Fibroblast of gingiva (primary cell): ENCODE measurements around the gene SYK.
"Not testable (repeated sequence)": the region's sequence is repeated elsewhere in the genome, so short reads cannot be mapped to it uniquely, and the experiment has no call there.

ENCODE experiments used
- DNase-seq: peaks from one replicate; pipeline ENCODE4 v3.0.0-alpha.2; 2011; ENCODE audit warnings: low read depth

SYK gene

DNA sequence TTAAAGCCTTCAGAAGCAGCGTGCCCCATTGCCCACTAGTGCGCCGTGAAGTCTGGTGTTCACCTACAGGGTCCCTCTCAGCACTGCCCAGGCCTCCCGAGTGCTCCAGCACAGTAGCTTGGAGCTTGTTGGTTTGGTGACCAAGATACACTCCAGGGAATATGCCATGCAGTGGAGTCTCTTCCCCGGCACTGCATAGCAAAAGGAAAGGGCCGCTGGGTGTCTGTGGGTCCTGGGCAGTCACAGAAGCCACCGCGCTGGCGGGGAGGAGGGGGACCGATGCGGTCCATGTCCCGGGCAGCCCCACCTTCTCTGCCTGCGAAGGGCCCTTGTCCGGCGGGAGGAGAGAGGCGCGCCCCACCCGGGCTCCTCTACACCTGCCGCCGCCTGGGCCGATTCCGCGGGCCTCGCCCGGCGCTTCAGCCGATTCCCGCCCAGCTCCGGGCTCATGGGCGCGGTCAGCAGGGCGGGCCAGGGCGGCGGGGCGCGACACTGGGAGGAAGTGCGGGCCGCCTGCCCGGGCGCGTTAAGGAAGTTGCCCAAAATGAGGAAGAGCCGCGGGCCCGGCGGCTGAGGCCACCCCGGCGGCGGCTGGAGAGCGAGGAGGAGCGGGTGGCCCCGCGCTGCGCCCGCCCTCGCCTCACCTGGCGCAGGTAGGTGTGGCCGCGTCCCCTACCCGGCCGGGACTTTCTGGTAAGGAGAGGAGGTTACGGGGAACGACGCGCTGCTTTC is at the start of gene SYK:
Gene SYK (plus strand): TSS at position 579 of the 732 bp plus-strand sequence. CDS start 42,080 bp downstream, outside the sequence.
- DNase-seq, result no peak

DNA sequence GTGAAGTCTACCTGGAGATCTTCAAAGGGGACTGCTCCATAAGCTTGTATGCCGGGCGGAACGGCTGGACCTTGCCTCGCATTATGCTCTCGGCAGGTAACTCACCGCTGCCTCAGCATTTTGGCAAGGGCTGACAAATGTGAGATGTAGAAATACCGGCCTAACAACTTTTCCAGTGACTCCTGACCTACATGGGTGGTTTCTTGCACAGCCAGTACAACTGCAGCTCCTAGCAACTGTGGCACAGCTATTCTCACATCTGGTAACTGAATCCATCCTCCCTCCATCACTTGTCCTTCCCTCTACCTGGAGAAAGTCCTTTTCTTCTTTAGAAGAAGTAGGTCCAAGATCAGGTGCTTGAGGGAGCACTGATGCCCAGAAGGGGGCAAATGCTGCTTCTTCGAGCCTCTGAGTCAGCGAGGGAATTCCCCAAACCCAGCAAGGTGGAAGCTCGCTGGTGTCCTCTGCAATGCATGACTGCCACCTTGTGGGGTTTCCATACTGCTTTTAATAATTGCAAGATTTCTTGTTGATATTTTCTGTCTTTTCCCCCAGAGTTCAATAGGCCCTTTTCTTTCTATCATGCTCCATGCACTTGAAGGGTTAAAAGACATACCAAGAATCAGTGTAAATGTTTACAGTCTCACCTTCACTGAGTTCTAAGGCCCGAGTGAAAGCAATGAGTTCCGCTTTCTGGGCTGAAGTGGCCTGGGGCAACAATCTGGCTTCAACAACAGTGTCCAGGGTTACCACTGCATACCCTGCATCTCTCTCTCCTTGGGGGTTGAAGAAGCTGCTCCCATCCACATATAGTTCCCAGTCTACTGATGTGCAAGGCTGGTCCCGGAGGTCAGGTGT is 45.9 kb upstream of the SYK start:
- not testable (repeated sequence) for DNase-seq

DNA sequence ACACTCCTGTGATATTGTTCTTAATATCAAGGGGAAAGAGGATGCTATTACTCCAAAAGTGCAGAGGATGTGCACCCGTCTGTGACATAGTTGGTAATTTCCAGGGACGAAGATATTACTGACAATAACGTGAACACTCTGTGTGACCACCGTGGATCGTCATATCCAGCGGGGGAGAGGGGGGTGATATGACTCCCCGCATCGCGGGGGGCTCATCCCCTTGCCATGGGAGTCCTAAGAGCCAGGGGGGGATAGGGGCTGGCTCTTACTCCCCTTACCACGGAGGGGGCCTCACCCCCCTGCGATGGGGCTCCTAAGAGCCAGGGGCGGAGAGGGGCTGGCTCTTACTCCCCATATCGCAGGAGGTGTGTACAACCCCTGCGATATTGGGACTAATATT is 41.0 kb upstream of the SYK start:
- not testable (repeated sequence) for DNase-seq

DNA sequence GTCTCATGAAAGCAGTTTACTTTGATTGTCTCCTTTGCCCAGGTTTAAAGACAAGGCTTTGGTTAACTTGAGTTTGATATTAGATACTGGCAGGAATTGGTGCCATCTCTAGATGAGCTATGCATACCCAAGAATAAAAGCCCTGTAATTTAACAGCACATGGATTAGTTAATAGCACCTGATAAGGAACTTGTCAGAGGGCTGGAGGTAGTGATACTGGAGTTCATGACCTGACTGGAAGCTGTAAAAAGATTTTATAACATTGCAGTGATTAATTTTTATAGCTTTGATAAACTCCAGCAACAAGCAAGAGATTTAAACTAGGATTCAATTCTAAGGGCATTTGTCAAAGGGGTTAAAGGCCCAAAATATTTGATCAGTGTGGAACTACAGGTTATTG is 34.9 kb upstream of the SYK start:
- DNase-seq, result no peak

DNA sequence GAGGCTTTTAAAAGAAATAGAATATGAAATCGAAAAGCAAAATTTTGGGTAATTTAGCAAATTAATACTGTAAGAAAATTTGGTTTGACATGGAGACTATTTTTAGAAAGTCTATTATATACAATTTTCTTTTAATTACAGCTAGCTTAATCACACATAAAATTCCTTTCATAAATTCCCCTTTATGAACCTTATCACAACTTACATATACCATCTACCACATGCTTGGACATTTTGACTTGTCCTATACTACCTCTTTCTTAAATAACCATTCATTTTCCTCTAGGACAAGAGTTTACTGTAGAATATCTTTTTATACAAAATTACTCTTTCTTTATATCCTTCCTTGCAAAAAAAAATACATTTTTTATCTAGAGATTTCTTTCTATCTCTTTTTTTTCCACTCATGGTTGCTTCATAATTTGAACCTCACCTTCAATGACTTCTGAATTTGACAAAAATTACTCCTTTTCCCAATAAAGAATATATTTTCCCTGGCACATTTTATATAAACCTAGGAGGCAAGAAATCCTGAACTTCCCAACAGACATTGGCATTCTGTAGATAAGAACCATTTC is 34.0 kb upstream of the SYK start:
- no peak for DNase-seq

GRCh38 chr9:90770182-90770738 is 31.4 kb upstream of the SYK start:
- DNase-seq, result no peak

- no peak for DNase-seq
Measured at GRCh38 chr9:90770927-90771326, 30.7 kb upstream of the SYK start.

DNA sequence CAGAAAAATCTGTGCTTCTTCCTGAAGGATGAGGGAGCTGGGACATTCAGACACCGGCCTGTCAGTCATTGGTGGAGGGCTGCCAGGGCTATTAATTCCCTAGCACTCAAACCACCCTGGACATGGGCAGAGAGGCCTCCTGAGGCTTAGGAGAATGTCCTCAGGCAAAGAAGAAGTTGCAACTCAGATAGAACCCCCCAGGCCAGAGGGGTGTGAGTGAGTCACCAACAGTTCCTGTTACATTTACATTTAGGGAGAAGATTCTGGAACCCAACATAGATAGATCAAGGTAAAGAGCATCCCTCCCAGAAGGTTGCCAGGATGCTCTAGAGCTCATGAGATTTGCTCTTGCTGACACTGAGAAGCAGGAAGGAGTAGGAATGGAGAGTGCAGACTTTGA is 29.2 kb upstream of the SYK start:
- no peak for DNase-seq

GRCh38 chr9:90773617-90774016 is 28.0 kb upstream of the SYK start:
- no peak for DNase-seq

DNA sequence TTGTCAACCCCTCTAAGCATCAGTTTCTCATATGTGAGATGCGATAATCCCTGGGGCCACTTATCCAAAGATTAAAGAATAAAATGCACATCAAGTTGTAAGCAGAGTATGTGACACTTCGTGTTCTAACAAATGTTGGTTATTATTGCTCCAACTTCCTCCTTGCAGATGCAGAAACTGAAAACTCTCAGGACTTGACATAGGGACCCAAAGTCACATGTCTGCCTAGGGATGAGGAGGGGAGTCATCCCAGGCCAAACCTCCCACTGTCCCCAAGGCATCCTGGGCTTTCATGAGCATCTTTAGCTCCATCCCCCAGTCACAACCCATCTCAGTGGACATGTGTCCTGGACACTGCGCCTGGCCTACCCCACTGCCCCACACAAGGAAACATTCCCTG is 27.5 kb upstream of the SYK start:
- no peak for DNase-seq

DNA sequence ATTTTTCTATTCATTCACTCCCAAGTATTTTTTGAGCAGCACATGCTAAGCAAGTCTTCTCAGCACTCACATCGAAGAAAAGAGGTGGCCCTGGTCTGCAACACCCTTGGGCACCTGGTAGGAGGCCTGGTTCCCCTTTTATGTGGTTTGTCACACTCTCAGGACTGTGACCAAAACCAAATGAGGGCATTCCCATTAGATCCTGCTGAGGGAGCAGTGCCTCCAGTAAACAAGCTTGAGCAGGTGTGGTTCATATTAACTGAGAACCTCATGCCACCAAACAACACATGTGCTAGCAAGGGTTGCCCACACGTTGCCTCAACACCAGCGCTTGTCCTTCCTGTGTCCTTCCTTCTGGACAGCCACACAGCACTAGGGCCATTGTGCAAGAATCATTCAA is 26.9 kb upstream of the SYK start:
- DNase-seq, result no peak

DNA sequence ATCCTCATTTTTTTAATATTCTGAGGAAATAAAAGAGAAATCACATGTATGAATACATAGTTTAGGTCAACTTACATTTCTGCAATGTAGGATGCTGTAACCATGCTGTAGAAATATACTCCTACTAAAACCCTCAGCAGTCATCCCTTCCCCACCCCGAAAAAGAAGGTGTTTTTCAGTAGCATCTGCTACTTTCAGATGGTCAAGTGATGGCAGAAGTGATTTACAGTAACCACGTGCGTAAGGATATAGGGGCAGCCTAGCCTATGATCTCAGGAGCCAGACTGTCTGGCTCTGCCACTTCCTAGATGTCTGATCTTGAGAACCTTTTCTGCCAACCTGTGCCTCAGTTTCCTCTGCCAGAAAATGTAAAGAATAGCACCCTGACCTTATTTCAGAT is 26.0 kb upstream of the SYK start:
- no peak for DNase-seq

DNA sequence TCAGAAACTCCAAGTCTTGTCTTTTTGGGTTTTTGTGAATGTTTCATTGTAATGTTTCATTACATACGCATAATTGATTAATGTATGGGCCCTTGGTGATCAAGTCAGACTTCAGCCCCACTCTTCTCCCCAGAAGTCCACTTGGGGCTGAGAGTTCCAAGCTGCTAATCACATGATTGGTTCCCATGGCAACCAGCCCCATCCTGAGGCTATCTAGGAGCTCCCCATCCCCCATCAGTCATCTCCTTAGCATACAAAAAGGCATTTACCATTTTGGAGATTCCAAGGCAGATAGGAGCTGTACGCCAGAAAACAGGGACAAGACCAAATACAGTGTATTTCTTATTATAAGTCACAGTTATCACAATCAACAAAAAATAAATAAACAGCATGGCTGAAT is 22.9 kb upstream of the SYK start:
- no peak for DNase-seq

GRCh38 chr9:90783552-90783951 is 18.1 kb upstream of the SYK start:
- no peak for DNase-seq

DNA sequence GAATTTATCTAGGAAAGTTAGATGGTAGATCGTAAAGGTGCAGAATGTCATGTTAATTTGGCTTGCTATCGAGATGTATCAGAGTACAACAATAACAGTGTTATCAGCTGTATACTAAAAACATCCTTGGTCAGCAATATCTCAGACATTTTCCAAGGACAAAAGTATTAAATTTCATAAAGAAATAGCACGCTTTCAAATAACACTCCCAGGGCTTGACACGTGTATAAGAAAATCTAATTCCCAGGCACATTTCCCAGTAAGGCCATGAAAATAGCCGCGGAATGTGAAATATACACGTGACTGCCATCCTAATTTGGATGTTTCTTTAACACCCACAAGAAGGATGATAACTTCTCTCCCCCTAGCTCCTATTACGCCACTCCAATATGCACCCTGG is 17.7 kb upstream of the SYK start:
- no peak for DNase-seq

DNA sequence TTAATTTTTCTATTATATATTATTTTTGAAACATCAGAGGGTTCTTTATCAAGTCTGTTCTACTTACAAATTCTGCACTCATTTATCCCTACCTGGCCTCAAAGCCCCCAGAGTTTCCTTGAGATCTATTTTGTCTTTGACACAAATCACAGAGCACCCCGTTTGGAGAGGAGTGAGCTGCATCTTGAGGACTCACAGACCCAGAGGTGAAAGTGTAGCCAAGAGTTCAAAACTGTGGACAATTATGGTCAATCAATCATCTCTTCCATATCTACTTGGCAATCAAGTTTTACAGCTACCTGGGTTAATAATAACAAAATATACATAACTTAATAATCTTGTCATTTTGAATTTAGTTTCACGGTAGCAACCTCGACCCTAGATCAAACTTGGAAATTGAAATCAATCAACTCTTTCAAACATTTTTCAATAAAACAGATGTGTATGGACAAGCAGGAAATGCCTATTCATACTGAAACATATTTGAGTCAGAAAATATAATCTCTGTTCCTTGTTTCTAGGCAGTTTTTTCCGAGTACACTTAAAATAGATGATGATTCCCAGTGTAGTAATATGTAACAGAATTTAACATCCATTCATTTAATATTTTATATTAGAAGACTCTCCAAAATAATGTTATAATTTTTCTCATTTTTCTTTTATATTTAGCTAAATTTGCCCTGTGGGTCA is 13.7 kb upstream of the SYK start:
- no peak for DNase-seq

GRCh38 chr9:90788527-90788926 is 13.1 kb upstream of the SYK start:
- DNase-seq, result not testable (repeated sequence)

DNA sequence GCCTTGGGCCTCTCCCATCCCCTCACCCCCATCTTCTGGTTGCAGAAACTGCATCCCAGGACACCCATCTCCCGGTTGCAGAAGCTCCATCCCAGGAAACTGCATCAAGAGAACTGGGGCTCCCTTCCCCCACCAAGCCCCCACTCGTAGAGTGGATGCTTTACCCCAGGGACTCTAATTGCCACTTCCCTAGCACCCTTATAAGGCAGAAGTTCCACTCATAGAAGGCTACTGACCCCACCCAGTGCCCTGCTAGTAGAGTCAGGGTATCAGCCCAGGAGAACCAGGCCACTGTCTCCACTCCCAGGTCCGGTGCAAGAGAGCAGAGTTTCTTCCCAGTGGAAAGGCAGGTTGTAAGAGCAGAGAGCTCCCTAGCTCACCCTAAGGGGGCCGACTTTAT is 12.2 kb upstream of the SYK start:
- no peak for DNase-seq

DNA sequence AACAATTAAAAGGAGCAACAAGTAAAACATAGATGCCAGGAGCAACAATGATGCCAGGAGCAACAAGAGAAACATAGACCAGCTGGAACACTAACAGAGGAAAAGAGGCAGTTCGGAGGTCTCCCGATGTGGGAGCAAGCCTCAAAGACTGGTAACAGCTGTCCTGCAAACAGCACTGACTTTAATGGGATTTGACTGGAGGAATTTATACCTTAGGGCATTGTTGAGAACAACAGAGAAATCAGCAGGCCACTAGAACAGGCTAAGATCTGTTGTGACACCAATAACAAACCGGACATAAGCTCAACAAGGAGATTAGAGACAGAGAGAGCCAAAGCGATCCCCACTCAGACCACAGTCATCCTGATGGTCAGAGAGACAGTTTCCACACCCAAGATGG is 11.8 kb upstream of the SYK start:
- no peak for DNase-seq

- DNase-seq, result not testable (repeated sequence)
Measured at GRCh38 chr9:90793024-90793423, 8.6 kb upstream of the SYK start.

DNA sequence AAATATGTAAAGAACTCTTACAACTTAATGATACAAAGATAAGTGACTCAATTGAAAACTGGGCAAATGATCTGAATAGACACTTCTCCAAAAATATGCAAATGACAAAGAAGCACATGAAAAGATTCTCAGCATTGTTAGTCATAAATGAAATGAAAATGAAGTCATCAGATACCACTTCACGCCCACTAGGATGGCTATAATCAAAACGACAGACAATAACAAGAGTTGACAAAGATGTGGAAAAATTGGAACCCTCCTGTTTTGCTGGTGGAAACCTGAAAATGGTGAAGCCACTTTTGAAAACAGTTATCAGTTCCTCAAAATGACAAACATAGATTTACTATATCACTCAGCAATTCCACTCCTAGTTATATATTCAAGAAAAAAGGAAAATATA is 7.9 kb upstream of the SYK start:
- no peak for DNase-seq

DNA sequence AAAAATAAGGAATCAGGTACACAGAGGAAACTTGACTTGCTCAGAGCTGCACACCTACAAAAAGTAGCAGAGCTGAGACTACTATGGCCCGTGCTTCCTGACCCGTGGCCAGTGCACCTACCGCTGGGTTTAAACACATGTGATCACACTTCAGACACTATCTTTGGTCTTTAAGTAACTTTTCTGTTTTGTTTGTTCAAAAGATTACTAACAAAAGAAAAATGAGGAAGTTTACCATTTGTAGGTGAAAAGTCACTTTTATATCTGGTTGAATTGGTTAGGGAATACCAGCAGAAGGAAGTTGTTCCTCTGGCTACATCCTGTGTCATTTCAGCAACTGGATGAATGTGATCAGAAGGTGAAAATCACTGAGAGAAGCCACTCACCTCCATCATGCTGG is 6.5 kb upstream of the SYK start:
- DNase-seq, result no peak
